Astrocyte of the spinal cord (primary cell): ENCODE results near the gene RIPPLY3.
"Not testable (repeated sequence)": the region's sequence is repeated elsewhere in the genome, so short reads cannot be mapped to it uniquely, and the experiment has no call there.

Experiments
- DNase-seq: peaks from one replicate; pipeline ENCODE4 v3.0.0; 2011; ENCODE audit warnings: low read depth, low spot score
- H3K4me3 ChIP-seq: 2 replicates; pipeline ENCODE4 v1.5.1; 2011; ENCODE audit warnings: low read depth, mild to moderate bottlenecking, low read length, moderate library complexity
- in situ Hi-C: cut with HindIII; loops from 2 replicates; pipeline ENCODE4 v1.10.0; 2017; ENCODE audit warnings: low sequenced_read_pairs
- TF ChIP-seq, protein P1 (sequence below): IDR thresholded peaks from 2 replicates; pipeline ENCODE4 v1.5.1; 2012; ENCODE audit warnings: low read depth, mild to moderate bottlenecking, low read length, inconsistent platforms

The RIPPLY3 gene

DNA sequence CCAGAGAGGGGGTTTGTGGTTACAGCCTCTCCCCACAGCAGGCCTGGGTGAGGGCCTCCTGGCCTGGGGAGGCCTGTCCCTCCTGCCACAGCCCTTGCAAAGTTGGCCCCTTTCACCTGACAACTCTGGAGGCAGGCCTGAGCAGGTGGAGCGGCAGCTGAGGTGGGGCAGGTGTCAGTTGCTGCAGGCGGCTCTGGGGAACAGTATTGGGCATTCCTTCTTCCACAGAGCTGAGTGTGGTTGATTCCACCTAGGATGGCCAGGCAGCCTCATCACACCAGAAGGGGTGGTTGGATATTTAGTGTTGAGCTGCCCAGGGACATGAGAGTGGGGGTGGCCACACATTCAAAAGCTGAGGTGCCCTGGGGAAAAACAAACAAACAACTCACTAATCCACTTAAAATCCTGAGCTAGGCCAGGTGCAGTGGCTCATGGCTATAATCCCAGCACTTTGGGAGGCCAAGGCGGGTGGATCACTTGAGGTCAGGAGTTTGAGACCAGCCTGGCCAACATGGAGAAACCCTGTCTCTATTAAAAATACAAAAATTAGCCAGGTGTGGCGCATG lies 35.3 kb downstream of the RIPPLY3 start:
- TF ChIP-seq, protein P1, sequence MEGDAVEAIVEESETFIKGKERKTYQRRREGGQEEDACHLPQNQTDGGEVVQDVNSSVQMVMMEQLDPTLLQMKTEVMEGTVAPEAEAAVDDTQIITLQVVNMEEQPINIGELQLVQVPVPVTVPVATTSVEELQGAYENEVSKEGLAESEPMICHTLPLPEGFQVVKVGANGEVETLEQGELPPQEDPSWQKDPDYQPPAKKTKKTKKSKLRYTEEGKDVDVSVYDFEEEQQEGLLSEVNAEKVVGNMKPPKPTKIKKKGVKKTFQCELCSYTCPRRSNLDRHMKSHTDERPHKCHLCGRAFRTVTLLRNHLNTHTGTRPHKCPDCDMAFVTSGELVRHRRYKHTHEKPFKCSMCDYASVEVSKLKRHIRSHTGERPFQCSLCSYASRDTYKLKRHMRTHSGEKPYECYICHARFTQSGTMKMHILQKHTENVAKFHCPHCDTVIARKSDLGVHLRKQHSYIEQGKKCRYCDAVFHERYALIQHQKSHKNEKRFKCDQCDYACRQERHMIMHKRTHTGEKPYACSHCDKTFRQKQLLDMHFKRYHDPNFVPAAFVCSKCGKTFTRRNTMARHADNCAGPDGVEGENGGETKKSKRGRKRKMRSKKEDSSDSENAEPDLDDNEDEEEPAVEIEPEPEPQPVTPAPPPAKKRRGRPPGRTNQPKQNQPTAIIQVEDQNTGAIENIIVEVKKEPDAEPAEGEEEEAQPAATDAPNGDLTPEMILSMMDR = no peak

GRCh38 chr21:37043818-37044217 lies 37.3 kb downstream of the RIPPLY3 start:
- H3K4me3 ChIP-seq = no peak overlapping the region
- no peak for DNase-seq
- TF ChIP-seq, protein P1 = no peak
- in situ Hi-C loops = no loop called here

More for the DNA sequence above, 35.3 kb downstream of the RIPPLY3 start:
- DNase-seq = no peak
- H3K4me3 ChIP-seq = no peak overlapping the region
- in situ Hi-C loops = no loop called here

DNA sequence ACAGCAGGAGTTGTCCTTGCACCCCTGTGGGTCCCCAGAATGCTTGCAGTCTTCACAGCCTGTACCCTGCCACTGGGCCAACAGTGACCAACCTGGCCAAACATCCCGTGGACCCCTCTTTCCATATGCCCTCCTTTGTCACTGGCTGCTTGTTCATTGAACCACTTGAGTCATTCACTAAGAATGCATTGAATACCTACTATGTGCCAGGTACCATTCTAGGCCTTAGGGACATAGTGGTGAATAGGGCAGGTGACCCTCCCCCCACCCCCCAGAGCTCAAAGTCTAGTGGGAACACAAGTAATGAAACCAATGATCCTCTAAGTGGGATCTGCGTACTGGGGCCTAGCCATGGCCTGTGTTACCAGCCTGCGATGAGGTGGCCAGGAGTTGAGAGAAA lies 38.1 kb downstream of the RIPPLY3 start:
- TF ChIP-seq, protein P1 = no peak

DNA sequence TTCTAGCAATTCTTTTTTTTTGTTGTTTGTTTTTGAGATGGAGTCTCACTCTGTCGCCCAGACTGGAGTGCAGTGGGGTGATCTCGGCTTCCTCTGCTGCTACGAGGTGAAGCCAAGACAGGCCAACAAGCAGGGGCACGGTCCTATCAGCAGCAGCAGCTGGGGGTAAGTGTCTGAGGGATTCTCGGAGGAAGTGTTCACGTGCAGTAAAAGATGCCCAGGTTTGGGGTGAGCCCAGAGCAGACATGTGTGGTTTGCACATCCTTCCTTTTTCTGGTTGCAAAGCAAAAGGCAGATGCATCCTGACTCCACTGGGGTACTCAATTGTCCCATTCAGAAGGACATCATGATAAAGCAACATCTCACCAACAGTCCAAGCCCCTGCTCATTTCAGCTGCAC lies 38.6 kb downstream of the RIPPLY3 start:
- TF ChIP-seq, protein P1 = no peak
- no peak for DNase-seq
- in situ Hi-C loops = no loop called here
- no peak overlapping the region for H3K4me3 ChIP-seq

More for the DNA sequence above, 38.1 kb downstream of the RIPPLY3 start:
- no peak overlapping the region for H3K4me3 ChIP-seq
- no peak for DNase-seq
- in situ Hi-C loops = no loop called here

- TF ChIP-seq, protein P1 = no peak
- no peak for DNase-seq
- in situ Hi-C loops = no loop called here
- no peak overlapping the region for H3K4me3 ChIP-seq
Measured at GRCh38 chr21:37045556-37045955, 39.1 kb downstream of the RIPPLY3 start.

DNA sequence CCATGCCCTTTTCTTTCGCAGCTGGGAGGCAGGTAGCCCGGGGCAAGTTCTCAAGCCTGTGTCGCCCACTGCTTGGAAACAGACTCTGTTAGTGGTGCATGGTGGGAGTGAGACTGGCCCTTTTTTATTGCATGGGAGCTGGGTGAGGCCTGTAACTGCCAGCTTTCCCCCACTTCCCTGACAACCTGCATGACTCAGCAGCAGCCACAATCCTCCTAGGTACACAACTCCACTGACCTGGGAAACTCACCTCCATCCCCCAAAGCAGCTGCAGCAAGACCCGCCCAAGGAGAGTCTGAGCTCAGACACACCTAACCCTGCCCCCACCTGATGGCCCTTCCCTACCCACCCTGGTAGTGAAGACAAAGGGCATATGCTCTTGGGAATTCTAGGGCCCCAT lies 40.6 kb downstream of the RIPPLY3 start:
- no peak for DNase-seq
- TF ChIP-seq, protein P1 = no peak
- in situ Hi-C loops = no loop called here
- H3K4me3 ChIP-seq = no peak overlapping the region

GRCh38 chr21:37049741-37050140 lies 43.2 kb downstream of the RIPPLY3 start:
- in situ Hi-C loops, DNase-seq, H3K4me3 ChIP-seq: not testable (repeated sequence)
